Fibroblast of mammary gland (primary cell): ENCODE measurements around the gene TUBGCP3.
"Not testable (repeated sequence)": the region's sequence is repeated elsewhere in the genome, so short reads cannot be mapped to it uniquely, and the experiment has no call there.

Source experiments
- DNase-seq: peaks from one replicate; pipeline ENCODE4 v3.0.0-alpha.2; 2010; ENCODE audit warnings: low read depth
- H3K4me3 ChIP-seq: 2 replicates; pipeline ENCODE4 v1.5.1; 2011; ENCODE audit warnings: low read depth, mild to moderate bottlenecking, low read length, moderate library complexity; ENCODE audit not compliant: control insufficient read depth
- CTCF ChIP-seq: conservative IDR thresholded peaks from 2 replicates; pipeline ENCODE4 v1.5.1; 2011; ENCODE audit warnings: low read depth, low read length, inconsistent platforms; ENCODE audit not compliant: control insufficient read depth, insufficient read depth

The TUBGCP3 gene

GRCh38 chr13:112510002-112510780, 77.8 kb downstream of the TUBGCP3 start:
- DNase-seq: peak; percentile 70
- peak; percentile 51 for TF ChIP-seq CTCF
- no peak overlapping the region for H3K4me3 ChIP-seq

- H3K4me3 ChIP-seq: no peak overlapping the region
- no peak for TF ChIP-seq CTCF
- DNase-seq: no peak
These were observed 78.8 kb downstream of the TUBGCP3 start for GRCh38 chr13:112509190-112509589.

- no peak for TF ChIP-seq CTCF
- H3K4me3 ChIP-seq: no peak overlapping the region
- no peak for DNase-seq
These were observed 81.9 kb downstream of the TUBGCP3 start for GRCh38 chr13:112506046-112506445.

- no peak overlapping the region for H3K4me3 ChIP-seq
- no peak for TF ChIP-seq CTCF
- no peak for DNase-seq
These were observed 91.8 kb downstream of the TUBGCP3 start for GRCh38 chr13:112496166-112496565.

- no peak for DNase-seq
- H3K4me3 ChIP-seq: no peak overlapping the region
- TF ChIP-seq CTCF: no peak
These were observed 92.5 kb downstream of the TUBGCP3 start for GRCh38 chr13:112495465-112495864.

GRCh38 chr13:112489199-112489598, 98.8 kb downstream of the TUBGCP3 start:
- no peak overlapping the region for H3K4me3 ChIP-seq
- TF ChIP-seq CTCF: no peak
- no peak for DNase-seq

GRCh38 chr13:112488343-112489050, 99.5 kb downstream of the TUBGCP3 start:
- not testable (repeated sequence) for H3K4me3 ChIP-seq, DNase-seq
